ENCODE measurements around the gene TMEM42.

The TMEM42 gene

DNA sequence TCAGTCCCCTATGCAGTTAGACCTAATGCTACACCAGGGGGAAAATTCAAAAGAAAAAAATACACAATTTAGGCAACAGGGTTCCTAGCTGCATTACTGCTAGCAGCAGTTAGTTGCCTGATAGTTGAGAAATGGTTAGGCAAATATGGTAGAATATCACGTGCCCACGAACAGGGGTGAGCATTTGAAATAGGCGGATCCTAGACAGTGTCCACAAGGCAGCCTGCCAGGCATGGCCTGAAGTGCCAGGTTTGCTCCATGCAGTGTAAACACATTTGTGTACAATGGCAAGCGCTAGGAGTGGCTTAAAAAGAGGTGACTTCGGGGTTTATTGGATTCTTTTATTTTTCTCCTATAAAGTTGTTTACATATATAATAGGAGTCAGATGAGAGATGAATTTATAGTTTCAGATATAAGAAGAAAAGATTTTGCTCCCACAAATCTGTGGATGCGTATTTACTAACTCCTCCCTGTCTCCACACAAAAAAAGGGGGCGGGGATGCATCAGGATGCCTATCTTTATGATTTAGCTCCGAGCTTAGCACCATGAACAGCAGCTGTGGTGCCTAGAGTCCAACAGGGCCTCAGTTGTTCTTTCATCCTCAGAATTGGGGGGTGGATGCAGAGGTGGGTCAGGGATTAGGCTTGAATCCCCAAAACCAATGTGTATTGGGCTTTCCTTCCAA is 8.8 kb downstream of the TMEM42 start:
- POLR2A ChIA-PET (ENCODE audit: low non-redundant PET), result no interaction called here
- CTCF ChIA-PET, result no interaction called here
- TF ChIP-seq, protein P1, sequence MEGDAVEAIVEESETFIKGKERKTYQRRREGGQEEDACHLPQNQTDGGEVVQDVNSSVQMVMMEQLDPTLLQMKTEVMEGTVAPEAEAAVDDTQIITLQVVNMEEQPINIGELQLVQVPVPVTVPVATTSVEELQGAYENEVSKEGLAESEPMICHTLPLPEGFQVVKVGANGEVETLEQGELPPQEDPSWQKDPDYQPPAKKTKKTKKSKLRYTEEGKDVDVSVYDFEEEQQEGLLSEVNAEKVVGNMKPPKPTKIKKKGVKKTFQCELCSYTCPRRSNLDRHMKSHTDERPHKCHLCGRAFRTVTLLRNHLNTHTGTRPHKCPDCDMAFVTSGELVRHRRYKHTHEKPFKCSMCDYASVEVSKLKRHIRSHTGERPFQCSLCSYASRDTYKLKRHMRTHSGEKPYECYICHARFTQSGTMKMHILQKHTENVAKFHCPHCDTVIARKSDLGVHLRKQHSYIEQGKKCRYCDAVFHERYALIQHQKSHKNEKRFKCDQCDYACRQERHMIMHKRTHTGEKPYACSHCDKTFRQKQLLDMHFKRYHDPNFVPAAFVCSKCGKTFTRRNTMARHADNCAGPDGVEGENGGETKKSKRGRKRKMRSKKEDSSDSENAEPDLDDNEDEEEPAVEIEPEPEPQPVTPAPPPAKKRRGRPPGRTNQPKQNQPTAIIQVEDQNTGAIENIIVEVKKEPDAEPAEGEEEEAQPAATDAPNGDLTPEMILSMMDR (conservative IDR thresholded peaks at IDR 0.05; ENCODE audit: low read depth), result no peak
- H3K27ac ChIP-seq, result no peak overlapping the region
- no peak for DNase-seq (ENCODE audit: low spot score)

DNA sequence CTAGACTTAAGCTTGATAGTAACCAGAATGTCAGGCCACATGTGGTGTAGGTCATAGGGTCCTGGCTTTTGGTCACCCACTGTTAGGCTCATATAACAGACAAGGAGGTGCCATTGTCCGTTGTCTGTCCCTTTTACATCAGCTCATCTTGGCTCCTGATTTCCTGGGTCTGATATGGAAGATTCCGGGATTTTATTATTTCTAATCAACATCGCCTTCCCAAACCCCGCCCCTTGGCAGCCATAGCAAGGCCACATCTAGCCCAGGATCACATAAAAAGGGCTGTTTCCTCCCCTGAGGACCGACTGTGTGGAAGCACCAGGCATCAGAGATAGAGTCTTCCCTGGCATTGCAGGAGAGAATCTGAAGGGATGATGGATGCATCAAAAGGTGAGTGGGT is 12.6 kb downstream of the TMEM42 start, which contains the start of gene TGM4:
Gene TGM4, plus strand, starts transcription at position 301 of the 400 bp plus-strand sequence. Its CDS starts 71 bp downstream, at position 372.
- POLR2A ChIA-PET (ENCODE audit: low non-redundant PET), result no interaction called here
- TF ChIP-seq, protein P1 (conservative IDR thresholded peaks at IDR 0.05; ENCODE audit: low read depth), result no peak
- DNase-seq (ENCODE audit: low spot score), result no peak
- CTCF ChIA-PET, result no interaction called here
- no peak within 1 kb of the TSS for H3K27ac ChIP-seq

DNA sequence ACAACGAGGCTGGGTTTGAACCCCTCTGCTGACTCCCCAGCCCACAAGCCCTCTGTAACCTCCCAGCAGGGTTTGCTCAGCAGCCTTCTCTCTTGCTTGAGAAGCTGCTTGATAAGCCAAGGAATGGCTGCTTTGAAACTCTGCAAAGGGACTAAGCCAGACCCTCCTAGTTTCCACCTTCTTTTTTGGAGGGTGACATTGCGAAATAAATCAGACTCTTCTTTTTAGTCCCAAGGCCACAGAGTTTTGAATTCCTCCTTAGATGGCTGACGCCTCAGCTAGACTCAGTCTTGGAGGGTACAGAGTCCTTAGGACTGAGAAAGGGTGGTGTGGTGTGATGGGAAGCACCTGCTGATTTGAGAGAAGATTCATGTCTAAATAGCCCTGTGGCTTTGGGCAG is 13.9 kb downstream of the TMEM42 start:
- CTCF ChIA-PET, result no interaction called here
- no peak for DNase-seq (ENCODE audit: low spot score)

DNA sequence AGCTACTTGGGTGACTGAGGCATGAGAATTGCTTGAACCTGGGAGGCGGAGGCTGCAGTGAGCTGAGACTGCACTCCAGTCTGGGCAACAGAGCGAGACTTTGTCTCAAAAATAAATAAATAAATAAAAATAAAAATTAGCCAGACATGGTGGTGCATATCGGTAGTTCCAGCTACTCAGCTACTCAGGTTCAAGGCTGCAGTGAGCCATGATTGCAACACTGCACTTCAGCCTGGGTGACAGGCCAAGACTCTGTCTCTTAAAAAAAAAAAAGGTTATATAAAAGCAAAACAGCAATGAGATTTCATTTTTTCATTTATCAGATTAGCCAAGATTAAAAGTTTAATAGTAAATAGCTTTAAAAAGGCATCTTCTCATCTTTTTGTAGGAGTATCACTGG is 15.6 kb downstream of the TMEM42 start:
- CTCF ChIA-PET, result no interaction called here
- DNase-seq (ENCODE audit: low spot score), result no peak
- TF ChIP-seq, protein P1 (conservative IDR thresholded peaks at IDR 0.05; ENCODE audit: low read depth), result no peak
- H3K27ac ChIP-seq, result no peak overlapping the region
- POLR2A ChIA-PET (ENCODE audit: low non-redundant PET), result no interaction called here

More for the DNA sequence above, 13.9 kb downstream of the TMEM42 start:
- POLR2A ChIA-PET (ENCODE audit: low non-redundant PET), result no interaction called here
- H3K27ac ChIP-seq, result no peak overlapping the region
- TF ChIP-seq, protein P1 (conservative IDR thresholded peaks at IDR 0.05; ENCODE audit: low read depth), result no peak

DNA sequence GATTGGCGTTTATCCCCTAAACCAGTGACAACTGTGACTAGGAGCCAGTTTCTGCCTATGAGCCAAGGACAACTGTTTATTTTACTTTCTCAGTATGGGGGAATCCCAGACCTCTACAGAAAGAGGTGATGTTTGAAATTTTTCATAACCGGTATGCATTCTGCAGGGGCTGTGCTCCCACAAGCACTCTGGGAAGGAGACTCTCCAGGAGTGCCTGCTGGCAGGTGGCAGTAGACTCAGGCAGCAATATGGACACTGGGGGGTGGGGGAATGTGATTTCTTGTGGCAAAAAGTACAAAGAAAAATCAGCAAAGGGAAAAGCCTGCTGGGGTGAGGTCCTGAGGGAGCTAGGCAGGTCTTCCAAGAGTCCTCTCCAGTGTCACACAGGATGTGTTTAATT is 18.6 kb downstream of the TMEM42 start:
- no peak for DNase-seq (ENCODE audit: low spot score)
- POLR2A ChIA-PET (ENCODE audit: low non-redundant PET), result no interaction called here
- CTCF ChIA-PET, result no interaction called here
- TF ChIP-seq, protein P1 (conservative IDR thresholded peaks at IDR 0.05; ENCODE audit: low read depth), result no peak
- no peak overlapping the region for H3K27ac ChIP-seq

DNA sequence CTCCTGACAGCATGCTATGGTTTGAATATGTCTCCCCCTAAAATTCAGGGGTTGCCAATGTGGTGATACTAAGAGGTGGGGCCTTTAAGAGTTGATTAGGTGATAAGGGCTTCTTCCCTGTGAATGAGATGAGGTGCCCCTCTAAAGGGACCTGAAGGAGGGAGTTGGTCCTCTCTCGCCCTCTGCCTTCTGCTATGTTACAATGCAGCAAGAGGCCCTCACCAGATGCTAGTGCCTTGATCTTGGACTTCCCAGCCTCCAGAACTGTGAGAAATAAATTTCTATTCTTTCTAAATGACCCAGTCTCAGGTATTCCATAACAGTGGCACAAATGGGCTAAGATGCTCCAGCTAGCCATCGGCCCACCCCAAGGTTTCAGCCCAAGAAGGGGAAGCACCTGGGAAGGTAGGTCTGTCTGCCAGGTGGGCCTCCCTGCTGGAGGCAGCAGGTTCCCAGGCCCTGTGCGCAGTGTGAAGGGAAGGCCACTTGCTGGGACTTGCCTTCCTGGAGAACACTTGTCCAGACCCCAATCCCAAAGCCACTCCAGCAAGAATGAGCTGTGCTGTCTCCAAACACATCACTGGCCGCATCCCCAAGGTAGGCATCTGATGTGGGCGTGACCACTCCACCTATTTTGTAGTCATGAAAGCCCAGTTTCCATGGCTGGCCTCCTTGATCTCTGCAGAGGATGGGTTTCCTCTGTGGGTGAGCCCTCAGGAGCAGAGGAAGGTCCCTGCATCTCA is 21.7 kb downstream of the TMEM42 start:
- ChIA-PET CTCF (no interaction called here), POLR2A (ENCODE audit: low non-redundant PET) (no interaction called here)
- DNase-seq (ENCODE audit: low spot score), result no peak
- peak overlapping the region; percentile 99 for H3K27ac ChIP-seq
- TF ChIP-seq, protein P1 (conservative IDR thresholded peaks at IDR 0.05; ENCODE audit: low read depth), result no peak

Measured in RWPE1 (cell line).